ENCODE results near the gene TSPAN18.
A peak's percentile ranks its signal among the peaks of the same experiment; 100 is the strongest.

TSPAN18 gene

DNA sequence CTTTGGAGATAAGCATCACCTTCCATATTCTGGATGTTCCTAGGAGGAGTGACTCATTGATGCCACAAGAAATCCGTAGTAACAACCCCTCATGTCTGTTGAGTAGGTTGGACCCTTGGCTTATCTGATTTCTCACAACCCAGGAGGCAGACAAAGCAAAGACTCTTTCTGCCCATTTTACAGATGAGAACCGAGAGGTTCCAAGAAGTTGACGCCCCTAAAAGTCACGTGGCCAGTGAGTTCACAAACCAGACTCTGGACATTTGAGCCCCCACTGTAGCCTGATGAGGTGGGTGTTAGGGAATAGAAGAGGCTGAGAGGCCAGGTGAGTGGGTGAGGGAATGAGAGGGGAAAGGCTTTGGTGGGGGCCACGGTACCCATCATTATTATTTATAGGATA lies 70.3 kb downstream of the TSPAN18 start:
- DNase-seq (ENCODE audit: low read depth) = no peak

DNA sequence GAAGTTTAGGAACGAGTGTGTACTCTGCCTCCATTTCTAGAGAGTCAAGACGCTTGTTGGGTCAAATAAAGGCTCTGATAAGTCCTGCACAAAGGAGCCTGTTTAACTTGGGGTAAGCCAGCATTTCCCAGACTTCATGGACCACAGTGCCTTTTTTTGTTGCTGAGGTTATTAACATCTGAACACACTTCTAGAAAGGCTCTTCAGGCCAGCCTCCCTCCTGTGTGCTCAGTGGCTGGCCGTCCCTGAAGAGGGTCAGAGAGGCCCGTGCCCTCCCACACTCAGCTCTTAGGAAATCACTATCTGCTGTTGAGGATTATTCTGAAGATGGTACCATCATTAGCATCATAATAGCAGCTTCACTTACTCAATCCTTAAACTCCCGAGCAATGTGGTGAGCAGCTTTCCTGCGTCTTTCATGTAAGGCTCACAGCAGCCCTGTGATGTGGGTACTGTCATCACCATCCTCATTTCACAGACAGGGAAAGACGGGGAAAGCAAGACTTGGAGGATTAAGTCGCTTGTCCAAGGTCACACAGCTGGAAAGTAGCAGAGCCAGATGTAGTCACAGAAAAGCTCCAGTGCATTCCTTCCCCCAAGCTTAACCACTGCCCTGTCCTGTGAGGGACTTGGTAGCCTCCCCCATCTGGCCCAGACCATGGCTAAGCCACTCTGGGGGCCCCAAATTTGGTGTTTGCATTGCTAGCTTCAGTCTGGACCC lies 71.3 kb downstream of the TSPAN18 start:
- DNase-seq (ENCODE audit: low read depth) = no peak

DNA sequence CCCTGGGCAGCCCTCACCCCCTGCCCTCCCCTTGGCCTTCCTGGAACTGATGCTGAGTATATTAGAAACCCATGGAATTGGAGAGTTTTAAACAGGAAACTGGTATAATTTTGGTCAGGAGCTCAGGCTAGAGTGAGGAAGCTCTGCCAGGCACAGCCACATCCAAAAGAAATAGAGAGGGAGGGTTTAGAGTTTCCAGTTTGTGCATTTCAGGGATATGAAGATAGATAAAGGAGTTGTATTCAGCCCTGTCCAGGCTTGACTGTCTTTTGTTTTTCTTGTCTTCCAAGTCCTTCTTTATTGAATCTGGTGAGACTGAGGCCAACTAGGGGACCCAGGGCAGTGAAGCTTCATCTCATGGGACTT lies 71.8 kb downstream of the TSPAN18 start:
- no peak for DNase-seq (ENCODE audit: low read depth)

DNA sequence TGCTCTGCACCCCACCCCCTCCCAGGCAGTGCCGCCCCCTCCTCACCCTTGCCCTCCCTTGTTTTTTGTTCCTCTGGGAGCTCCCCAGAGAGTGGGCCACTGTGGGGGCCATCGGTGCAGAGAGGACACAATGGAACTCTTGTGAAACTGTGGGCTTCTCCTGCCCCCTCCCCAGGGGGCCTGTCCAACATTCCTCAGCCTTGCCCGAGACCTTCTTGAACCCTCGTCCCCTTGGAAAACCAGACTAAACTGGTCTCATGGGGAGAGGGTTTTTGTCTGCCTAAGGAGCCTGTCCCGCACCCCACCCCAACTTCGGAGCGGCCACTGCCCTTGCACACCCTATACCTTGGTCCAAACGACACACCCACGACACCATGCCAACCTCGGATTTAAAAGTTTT lies 72.2 kb downstream of the TSPAN18 start:
- no peak for DNase-seq (ENCODE audit: low read depth)

DNA sequence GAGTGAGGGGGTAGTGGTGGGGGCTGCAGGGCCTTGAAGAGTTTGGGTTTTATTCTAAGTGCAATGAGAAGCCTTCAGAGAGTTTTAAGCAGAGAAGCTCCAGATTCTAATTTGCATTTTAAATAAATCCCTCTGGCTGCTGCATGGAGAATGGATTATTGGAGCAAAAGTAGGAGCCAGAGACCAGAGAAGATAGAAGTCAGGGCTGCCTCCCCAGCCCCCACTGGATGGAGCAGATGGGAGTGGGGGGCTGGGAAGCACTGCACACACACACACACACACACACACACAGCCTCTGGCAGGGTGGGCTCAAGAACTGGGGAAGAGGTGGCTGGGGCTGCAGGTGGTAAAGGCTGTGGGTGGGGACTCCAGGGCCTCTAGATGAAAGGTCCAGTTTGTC lies 75.6 kb downstream of the TSPAN18 start:
- no peak for DNase-seq (ENCODE audit: low read depth)

DNA sequence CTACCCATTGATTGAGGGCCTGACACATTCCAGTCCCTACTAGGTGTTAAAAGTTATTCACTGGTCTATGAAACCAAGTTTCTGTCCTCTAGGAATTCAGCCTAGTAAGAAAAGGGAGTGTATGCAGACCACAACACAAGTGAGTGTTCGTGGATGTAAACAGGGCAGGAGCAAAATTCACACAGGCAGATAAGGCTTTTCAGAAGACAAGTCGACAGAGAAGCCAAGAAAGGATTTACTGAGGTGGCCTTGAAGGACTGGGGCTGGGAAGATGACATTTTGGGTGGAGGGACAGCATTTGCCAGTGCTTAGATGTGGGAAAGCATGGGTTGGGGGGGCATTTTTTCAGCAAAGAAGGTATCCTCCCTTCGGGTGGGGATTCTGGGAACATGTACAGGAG lies 76.2 kb downstream of the TSPAN18 start:
- DNase-seq (ENCODE audit: low read depth) = no peak

DNA sequence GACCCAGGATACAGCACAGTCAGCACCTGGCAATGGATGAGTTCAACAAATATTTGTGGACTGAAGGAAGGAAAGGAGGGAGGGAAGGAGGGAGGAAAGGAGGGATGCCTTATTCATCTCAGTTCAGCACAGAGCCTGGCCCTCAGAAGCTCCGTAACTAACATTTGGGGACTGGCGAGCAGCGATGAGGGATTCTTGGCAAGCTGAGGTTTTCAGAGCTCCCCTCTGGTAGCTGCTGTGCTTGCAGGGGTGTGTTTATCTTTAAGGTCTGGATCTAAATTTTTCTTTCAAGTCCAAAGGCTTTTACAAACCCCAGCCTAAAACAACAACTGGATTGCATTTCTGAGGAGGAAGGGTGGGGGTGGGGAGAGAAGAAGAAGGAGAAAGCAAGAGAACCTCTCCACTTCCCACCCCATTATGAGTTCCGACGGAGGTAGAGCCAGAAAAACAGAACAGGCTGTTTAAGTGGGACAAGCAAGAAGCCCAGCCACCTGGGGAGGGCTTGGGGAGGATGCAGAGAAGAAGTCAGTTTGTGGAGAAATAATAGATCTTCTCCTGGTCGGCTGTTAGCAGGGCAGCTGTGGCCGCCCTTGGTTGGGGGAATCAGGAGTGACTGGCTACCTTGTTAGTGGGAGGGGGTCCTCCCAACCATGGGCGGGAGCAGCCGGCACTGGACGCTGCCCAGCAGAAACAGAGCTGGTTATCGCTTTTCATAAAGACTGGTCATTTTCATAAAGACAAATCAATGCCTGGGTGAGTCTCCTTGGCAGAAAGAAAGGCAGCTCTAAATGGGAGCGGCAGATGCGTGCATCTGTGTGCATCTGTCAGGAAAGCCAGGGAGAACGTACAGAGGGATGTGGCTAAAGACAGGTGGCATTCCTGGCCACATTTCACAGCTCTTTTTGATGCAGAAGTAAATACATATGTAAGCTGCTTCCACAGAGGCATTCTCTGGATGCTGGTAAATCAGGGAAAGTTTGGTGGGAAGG lies 78.0 kb downstream of the TSPAN18 start:
- DNase-seq (ENCODE audit: low read depth) = no peak

DNA sequence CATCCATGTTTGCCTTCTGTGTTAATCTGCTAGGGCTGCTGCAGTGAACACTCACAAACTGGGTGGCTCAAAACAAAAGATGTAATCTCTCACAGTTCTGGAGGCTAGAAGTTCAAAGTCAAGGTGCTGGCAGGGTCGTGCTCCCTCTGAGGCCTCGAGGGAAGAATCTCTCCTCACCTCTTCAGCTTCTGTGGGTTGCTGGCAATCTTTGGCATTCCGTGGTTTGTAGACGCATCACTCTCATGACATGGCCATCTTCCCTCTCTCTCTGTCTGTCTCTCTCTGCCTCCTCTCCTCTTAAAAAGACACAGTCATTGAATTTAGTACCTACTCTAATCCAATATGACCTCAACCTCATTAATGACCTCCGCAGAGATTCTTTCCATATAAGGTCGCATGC lies 78.8 kb downstream of the TSPAN18 start:
- peak; percentile 1 for DNase-seq (ENCODE audit: low read depth)

DNA sequence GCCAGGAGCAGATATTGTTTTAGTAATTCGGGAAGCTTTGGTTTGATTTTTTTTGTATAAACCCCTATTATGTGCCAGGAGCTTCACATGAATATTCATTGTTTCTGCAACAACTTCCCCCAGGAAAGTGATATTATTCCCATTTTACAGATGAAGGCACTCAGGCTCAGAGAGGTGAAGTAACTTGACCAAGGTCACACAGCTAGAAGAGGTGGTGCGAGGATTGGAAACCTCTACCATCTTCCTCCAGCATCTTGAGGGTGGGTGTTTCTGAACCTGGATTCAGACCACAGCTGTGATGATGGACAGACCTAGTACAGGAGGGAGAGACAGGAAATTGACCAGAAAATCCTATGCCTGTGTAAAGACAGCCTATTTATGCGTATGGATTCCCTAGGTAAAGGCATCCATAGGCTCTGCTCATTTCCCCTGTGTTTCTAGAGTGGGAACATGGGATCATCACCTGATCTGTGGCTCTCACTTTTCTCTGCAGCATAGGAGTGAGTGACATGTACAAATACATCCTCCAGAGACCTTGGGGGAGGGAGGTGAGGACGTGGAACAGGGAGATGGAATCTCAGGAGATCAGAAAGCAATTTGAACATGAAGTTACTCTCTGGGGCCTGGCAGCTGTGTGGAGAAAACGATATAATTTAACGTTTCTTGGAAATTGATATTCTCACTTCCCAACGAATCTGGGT lies 81.4 kb downstream of the TSPAN18 start:
- no peak for DNase-seq (ENCODE audit: low read depth)

DNA sequence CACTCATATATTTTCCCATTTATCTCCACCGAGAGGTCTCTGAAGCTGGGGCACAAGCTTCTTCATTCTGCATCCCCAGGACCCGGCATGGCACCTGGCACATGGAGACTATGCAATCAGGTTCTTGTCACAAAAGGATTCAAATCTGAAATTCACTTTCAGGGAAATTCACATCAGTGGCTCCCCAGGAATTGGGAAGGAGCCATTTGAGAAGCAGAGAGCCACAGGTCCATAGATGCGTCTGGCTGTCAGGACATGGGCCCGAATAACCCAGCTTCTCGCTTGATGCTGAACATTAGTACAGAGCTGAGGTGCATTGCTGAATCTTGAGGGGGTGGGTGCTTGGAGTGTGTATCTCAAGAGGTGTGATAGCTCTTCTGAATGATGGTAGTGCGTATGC lies 82.5 kb downstream of the TSPAN18 start:
- DNase-seq (ENCODE audit: low read depth) = no peak

DNA sequence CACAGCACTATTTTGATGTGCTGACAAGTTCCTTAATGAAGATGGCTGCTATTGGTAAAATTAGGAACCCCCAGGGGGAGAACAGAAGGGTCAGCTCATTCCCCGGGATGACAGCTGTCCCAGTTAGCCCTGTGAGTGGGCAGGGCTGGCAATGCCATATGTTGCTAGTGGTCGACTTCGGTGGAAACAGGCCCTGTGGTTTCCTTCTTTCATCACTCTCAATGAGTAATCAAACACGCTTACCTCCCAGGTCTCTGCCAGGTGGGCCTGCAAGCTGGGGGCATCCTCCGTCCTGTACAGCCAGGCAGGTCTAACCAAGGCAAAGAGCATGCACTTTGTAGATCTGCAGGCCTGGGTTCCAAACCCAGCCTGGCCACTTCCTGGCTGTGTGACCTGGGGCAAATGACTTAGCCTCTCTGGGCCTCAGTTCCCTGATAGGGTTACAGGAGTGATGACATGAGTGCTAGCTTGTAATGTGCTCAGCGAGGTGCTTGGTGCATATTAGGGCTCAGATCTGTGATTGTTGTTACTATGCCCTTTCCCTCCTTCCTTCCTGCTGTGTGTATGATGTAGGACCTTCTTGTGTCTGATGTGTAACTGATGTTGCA lies 85.2 kb downstream of the TSPAN18 start:
- no peak for DNase-seq (ENCODE audit: low read depth)

DNA sequence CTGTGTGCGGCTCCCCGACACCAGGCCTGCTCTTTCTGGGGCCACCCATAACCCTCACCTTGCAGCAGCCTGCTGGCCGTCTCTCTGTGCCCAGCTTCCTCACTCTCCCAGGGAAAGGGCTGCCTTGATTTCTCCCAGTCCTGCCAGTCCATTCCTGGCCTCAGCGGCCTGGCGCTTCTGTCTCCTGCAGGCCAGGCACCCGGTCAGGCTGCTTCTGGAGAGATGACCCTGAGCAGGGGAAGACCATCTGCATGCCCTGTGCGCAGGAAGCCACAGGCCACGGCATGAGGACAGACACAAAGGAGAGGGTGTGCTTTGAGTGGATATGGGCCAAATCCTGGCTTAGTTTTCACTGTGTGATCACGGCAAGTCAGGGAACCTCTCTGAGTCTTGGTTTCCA lies 86.2 kb downstream of the TSPAN18 start:
- no peak for DNase-seq (ENCODE audit: low read depth)

DNA sequence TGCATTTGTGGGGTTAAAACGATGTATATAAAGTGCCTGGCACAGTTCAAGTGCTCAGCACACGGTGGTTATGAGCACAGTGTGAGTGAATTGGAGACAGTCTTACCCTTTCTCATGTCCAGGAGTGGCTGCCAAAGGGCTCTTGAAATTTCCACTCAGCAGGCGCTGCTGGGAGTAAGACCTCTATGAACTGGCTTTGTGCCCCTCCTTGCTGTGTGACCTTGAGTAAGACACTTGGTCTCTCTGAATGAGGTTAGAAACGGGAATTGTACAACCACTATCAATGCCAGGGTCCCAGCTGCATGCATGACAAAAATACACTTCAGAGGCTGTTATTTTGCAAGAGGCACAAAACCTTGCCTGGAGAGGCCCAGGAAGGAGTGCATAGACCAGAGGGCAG lies 86.6 kb downstream of the TSPAN18 start:
- no peak for DNase-seq (ENCODE audit: low read depth)

DNA sequence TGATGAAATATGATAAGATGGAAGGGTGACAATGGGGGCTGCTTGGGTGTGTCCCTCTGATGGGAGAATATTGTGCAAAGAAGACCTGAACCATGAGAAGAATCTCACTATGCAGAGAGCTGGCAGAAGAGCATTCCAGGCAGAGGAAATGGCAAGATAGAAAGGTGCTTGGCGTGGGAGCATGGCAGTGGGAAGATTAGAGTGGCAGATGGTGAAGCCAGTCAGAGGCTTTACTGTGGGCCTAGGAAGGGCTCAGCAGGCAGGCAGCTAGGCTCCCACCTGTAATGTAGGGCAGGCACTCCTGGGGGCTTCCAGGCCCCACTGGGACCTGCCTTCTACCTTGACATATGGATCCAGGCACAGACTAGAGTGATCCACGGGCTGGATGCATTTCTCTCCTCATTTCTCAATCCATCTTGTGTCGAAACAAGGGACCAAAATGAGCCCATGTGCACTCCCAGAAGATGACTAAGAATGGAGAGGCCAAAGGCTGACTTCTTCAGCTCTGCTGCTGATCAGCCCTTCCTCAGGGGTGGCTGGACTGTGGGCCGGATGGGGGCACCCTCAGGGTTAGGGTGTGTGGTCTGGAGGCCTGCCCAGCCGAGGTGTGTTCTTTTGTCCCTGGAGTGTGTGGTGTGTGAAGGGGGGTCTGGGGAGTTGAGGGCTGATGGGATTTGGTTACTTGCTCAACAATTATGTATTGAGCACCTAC lies 88.3 kb downstream of the TSPAN18 start:
- no peak for DNase-seq (ENCODE audit: low read depth)

DNA sequence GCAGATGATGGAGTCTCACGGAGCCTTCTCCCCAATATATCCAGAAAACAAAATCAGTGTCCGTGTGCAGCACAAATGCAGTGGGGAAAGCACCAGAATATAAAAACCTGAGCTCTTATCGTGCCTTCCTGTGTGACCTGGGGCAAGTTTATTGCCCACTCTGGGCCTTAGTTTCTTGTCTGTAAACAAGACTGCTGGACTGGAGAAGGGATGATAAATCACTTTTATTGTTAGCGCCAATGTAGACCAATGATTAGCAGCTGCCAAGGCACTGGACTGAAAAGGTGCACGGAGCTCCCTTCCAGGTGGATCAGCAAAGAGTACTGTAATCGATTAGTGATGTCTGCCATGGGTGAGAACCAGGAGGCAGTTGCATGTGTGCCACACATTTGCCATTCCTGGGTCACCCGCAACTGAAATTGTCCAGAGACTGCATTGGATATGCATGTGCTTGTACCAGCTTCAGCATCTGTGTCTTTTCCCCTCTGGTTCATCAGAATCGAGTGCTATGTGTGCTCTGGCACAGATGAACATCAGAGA lies 89.2 kb downstream of the TSPAN18 start:
- DNase-seq (ENCODE audit: low read depth) = no peak

DNA sequence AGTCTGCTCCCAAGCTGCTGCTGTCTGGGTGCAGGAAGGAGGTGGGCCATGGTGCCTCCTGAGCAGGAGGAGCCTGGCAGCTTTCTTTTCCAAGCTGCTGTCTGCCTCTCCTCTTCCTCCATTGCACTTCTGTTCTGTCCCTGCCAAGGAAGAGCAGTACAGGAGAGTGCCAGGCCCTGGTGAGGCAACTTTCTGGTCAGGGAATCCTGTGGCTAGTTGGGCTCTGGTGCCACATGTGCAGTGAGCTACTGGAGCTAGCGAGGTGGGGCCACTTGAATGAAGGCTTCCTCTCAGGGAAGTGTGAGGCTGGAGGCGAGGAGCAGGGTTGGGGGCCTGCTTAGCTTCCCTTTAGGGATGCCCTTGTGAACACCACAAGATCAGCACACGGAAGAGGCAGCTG lies 90.0 kb downstream of the TSPAN18 start:
- DNase-seq (ENCODE audit: low read depth) = no peak

DNA sequence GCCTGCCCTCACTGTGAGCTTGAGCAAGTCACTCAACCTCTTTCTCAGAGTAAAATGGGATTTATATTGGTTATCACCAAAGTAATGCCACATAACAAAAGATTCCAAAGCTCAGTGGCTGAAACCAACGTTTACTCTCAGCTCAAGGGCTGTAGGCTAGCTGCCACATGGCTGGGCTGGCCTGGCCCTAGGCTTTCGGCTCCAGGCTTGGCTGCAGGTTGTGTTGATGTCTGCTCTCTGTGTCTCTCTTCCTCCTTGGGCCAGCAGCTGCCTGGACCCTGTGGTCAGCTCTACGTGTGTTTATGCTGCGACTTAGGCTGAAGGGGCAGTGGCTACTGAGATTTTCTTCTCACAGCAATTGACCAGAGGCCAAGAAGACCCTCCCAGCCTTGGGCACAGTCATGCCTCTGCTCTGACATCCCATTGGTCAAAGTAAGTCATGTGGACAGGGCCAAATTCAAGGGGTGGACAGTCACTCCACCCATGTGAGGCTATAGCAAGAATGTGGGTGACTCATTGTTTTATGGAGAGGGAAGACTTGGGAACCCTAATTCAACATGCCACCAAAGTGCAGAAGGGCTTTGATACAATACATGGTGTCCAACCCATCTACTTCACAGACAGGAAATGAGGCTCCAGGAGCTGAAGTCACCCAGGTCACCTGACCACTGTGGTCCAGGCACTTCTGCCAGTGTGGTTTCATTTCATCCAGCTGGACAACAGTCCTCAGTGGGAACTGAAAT lies 90.6 kb downstream of the TSPAN18 start:
- peak; percentile 35 for DNase-seq (ENCODE audit: low read depth)

DNA sequence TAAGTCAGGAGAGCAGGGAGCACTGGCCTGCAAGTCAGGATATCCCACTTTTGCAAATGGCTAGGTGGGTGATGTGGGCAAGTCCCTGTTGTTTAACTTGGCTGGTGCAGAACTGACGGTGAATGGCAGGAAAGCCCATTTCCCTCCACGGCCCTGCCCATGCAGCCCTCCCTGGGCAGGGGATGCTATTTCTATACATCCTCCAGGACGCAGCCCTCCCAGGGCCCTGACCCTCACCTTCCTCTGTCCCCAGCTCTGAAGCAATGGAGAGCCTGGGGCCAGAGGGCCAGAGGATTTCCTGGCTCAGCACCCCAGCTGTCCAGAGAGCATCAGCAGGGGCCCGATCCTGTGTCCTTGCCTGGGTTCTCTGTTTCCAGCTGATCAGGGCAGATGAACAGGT lies 91.3 kb downstream of the TSPAN18 start:
- DNase-seq (ENCODE audit: low read depth) = no peak

DNA sequence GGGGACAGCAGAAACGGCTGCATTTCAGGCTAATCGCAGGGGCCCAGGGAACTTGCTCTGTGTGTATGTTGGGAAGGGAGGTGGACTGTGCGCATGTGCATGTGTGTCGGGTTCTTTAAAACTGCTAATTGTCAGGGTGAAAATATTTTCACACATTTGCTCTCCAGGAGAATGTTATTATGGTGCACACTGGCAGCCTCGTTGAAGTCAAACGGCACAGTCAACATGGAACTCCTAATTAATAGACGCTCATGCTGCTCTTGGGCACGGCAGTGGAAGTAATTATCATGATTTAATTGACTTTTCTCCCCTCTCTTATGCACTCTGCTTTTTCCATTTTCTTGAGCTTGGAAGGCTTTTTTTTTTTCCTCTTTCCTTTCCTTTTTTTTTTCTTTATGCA lies 92.6 kb downstream of the TSPAN18 start:
- DNase-seq (ENCODE audit: low read depth) = no peak

DNA sequence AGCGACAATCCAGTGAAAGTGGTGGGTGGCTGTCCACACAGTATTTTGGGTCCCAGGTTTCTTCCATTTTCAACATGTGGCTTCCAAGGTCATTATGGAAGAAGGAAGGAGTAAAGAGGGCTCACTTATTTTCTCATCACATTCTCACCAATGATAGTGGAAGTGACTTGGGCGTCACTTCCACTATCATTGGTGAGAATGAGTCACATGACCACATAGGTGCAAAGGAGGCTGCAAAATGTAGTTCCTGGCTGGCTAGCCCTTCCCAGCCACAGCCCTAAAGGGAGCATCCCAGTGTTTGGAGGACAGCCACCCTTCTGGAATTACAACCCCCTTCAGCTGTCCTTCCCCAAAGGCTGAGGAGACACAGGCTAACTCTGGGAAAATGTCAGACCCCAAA lies 95.6 kb downstream of the TSPAN18 start:
- no peak for DNase-seq (ENCODE audit: low read depth)

DNA sequence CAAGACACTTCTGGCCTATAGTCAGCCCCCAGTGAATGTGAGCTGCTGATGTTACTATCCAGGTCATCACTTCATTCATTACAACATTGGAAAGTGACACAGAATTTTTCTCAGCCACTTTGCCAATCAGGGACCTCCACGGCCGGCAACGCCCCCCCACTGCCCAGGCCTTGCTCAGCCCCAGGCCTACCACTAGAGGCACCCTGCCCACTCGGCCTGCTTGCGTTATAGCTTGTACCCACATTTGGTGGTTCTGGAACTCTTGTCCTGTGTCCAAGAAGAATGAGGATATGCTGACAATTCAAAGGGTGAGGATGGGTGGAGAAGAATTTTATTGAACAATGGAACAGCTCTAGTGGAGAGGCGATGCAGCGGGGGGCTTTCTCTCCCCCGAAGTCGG lies 96.2 kb downstream of the TSPAN18 start:
- peak; percentile 38 for DNase-seq (ENCODE audit: low read depth)
